AG04450 (cell line): ENCODE measurements around the gene PIK3R5. TPM values are rescaled to one million over a fixed set of nuclear protein-coding genes. Genes with fewer than 3 reads are reported as not detected.

Source experiments
- CTCF ChIA-PET: fragments of 300-600, 350-600 bp; formaldehyde crosslinking; extraction: SDS; loops from one replicate; lab custom pipeline; 2022; ENCODE audit warnings: antibody characterized with exemption, inconsistent platforms; lab: Charles Lee
- POLR2A ChIA-PET: fragments of 350-600 bp; formaldehyde crosslinking; extraction: SDS; loops from one replicate; lab custom pipeline; 2021; ENCODE audit warnings: antibody characterized with exemption, inconsistent platforms; lab: Yijun Ruan, JAX
- DNase-seq: peaks from one replicate; pipeline ENCODE4 v3.0.0-alpha.2; 2011; ENCODE audit warnings: low read depth, low spot score
- H3K27ac ChIP-seq: one replicate; pipeline ENCODE4 v1.5.1; 2012; ENCODE audit warnings: low read depth, low read length, control low read depth
- H3K27me3 ChIP-seq: one replicate; pipeline ENCODE4 v1.6.0; 2012; ENCODE audit warnings: low read length; ENCODE audit not compliant: control insufficient read depth, insufficient read depth
- H3K4me3 ChIP-seq: 2 replicates; pipeline ENCODE4 v1.5.1; 2011; ENCODE audit warnings: mild to moderate bottlenecking, low read depth, low read length, control low read depth
- H3K9me3 ChIP-seq: 2 replicates; pipeline ENCODE4 v1.5.1; 2012; ENCODE audit warnings: low read length; ENCODE audit not compliant: control insufficient read depth, insufficient read depth
- polyA plus RNA-seq: library from polyadenylated mRNA; depleted of rRNA; stranded (reverse); fragments of >200 nt; gene quantifications from 2 replicates; pipeline ENCODE4 v1.2.3, GENCODE V29; 2011
- TF ChIP-seq, protein P1 (sequence below): IDR thresholded peaks from 2 replicates; pipeline ENCODE4 v1.5.1; 2011; ENCODE audit warnings: low read depth, low read length, control low read depth, inconsistent platforms

Gene PIK3R5
- polyA plus RNA-seq, 1 experiment = not detected

DNA sequence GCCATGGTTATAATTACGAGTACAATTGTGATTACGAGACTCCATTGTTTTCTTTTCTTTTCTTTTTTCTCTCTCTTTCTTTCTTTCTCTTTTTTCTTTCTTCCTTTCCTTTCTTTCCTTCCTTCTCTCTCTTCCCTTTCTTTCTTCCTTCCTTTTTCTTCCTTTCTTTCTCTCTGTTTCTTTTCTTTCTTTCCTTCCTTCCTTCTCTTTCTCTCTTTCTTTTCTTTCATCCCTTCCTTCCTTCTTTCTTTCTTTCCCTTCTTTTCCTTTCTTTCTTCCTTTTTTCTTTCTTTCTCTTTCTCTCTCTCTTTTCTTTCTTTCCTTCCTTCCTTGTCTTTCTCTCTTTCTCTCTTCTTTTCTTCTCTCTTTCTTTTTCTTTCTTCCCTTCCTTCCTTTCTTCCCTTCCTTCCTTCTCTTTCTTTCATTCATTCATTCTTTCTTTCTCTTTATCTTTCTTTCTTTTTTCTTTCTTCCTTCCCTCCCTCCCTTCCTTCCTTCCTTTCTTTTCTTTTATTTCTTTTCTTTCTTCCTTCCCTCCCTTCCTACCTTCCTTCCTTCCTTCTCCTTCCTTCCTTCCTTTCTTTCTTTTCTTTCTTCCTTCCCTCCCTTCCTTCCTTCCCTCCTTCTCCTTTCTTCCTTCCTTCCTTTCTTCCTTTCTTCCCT is 41.7 kb upstream of the PIK3R5 start:
- H3K9me3 ChIP-seq = no peaks in the 10 kb centered on the region; the same call in 1 of the 2 replicates
- H3K4me3 ChIP-seq = no peak overlapping the region
- DNase-seq = no peak
- no peak overlapping the region for H3K27ac ChIP-seq
- TF ChIP-seq, protein P1, sequence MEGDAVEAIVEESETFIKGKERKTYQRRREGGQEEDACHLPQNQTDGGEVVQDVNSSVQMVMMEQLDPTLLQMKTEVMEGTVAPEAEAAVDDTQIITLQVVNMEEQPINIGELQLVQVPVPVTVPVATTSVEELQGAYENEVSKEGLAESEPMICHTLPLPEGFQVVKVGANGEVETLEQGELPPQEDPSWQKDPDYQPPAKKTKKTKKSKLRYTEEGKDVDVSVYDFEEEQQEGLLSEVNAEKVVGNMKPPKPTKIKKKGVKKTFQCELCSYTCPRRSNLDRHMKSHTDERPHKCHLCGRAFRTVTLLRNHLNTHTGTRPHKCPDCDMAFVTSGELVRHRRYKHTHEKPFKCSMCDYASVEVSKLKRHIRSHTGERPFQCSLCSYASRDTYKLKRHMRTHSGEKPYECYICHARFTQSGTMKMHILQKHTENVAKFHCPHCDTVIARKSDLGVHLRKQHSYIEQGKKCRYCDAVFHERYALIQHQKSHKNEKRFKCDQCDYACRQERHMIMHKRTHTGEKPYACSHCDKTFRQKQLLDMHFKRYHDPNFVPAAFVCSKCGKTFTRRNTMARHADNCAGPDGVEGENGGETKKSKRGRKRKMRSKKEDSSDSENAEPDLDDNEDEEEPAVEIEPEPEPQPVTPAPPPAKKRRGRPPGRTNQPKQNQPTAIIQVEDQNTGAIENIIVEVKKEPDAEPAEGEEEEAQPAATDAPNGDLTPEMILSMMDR = no peak
- POLR2A ChIA-PET = no interaction called here
- CTCF ChIA-PET = interaction anchor here (1.0 kb wide), 1 partner anchor 9 kb away, joined by 3 read pairs; no protein-coding TSS in a partner anchor
- H3K27me3 ChIP-seq = peaks cover 30% of the 10 kb centered on the region

DNA sequence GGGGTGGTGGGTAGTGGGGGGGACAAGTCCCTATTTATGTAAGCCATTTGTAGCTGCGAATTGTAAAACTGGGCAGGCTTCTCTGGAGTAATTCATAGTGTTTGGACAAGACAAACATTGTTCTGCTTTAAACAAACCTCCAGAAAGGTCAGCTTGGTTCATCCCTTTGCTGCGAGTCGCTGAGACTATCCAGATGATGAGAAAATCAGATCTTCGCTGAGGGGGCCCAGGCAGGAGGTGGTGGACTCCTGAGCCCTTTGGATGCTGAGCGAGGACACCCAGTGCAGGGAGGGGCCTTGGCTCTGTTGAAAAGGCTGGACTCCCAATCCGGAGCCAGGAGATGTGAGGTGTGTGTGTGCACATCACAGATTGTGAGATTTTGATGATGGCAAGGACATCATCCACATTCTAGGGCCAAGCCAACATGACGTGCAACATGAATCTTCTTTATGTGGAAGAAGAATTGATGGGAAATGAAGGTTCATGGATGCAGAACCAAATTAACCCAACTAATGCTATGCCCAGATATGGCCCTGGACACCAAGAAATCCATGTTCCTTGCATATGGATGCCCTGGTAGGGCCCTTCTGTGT is 40.8 kb upstream of the PIK3R5 start:
- H3K4me3 ChIP-seq = no peak overlapping the region
- CTCF ChIA-PET = interaction anchor here (1.0 kb wide), 1 partner anchor 8 kb away, joined by 3 read pairs; no protein-coding TSS in a partner anchor
- DNase-seq = no peak
- peaks cover 35% of the 10 kb centered on the region for H3K27me3 ChIP-seq
- no peaks in the 10 kb centered on the region; the same call in 1 of the 2 replicates for H3K9me3 ChIP-seq
- POLR2A ChIA-PET = no interaction called here
- H3K27ac ChIP-seq = no peak overlapping the region
- TF ChIP-seq, protein P1 = no peak

DNA sequence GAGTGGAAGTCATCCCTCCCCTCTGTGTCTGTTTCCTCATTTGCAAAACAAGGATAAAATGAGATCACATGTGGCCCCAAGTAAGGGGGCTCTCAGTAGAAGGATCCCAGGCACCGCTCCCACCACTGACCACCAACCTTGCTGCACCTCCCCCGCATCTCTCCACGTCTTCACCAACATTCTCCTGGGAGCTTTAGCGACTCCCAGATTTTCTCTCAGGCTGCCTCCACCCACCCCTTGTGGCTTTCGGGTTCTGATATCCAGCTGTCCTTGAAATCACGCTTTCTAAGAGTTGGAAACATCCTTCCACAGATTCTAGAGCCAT is 39.4 kb upstream of the PIK3R5 start:
- CTCF ChIA-PET = no interaction called here
- no peak for DNase-seq
- H3K9me3 ChIP-seq = no peaks in the 10 kb centered on the region; the same call in 1 of the 2 replicates
- TF ChIP-seq, protein P1 = no peak
- POLR2A ChIA-PET = no interaction called here
- peaks cover 35% of the 10 kb centered on the region for H3K27me3 ChIP-seq
- H3K4me3 ChIP-seq = no peak overlapping the region
- no peak overlapping the region for H3K27ac ChIP-seq

DNA sequence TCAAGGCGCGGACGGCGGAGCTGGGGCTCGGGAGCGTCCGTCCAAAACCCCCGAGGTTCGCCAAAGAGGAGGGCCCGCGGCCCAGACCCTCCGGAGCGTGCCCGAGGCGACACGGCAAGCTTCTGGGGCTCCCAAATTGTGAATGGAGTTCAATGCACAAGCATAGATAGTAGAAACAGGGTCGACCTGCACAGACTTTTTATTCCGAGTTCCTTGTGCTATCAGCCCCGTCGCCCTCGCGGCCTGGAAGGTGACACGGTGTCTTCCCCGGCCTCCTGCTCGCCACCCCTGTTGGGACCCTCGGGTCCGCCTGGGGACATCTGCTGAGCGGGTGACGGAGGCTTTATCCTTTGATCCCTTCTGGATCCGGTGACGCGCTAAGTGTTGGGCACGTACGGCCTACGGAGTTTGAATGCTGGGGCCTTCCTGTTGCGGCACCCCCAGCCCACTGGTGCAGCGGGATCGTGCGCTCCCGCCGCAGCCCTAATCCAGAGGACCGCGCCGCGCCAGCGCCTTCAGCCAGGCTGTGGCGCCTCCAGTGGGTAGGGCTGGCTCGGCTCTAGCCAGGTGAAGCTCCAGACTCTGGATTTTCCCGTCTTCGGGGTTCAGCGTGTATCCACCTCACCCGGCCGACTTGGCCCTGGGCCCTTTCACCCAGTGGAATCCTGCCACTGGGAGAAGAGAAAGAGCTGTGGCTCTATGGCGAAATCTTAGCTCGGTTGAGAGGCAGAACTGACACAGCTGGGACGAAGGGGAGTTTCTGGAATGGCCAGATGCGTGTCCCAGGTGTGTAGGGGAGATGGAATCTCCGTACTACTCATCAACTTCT is 38.8 kb upstream of the PIK3R5 start:
- no peak overlapping the region for H3K27ac ChIP-seq
- H3K4me3 ChIP-seq = no peak overlapping the region
- no peaks in the 10 kb centered on the region; the same call in 1 of the 2 replicates for H3K9me3 ChIP-seq
- ChIA-PET POLR2A (no interaction called here), CTCF (no interaction called here)
- TF ChIP-seq, protein P1 = no peak
- peaks cover 35% of the 10 kb centered on the region for H3K27me3 ChIP-seq
- DNase-seq = no peak
